Endothelial cell of umbilical vein (primary cell): ENCODE measurements around the gene LTBP1.
A peak's percentile ranks its signal among the peaks of the same experiment; 100 is the strongest.

Experiments
- CTCF ChIP-seq, 2 donors: IDR thresholded peaks; 1 replicate in 1 of 2; 2 replicates in 1 of 2; pipeline ENCODE4 v1.5.1; 2011; ENCODE audit warnings: low read length in 2 of 2, mild to moderate bottlenecking in 2 of 2, moderate library complexity in 2 of 2, control low read depth in 1 of 2, inconsistent platforms in 1 of 2, low read depth in 1 of 2; ENCODE audit not compliant: insufficient read depth in 1 of 2; ENCODE audit errors: extremely low read depth in 1 of 2
- EZH2 ChIP-seq: IDR thresholded peaks from 2 replicates; pipeline ENCODE4 v1.6.1; 2012; ENCODE audit warnings: borderline replicate concordance, low read depth, mild to moderate bottlenecking, moderate library complexity, low read length, inconsistent platforms; ENCODE audit not compliant: severe bottlenecking
- FOS ChIP-seq: IDR thresholded peaks from 2 replicates; pipeline ENCODE4 v1.6.1; 2011; ENCODE audit warnings: mild to moderate bottlenecking, low read length, moderate library complexity, borderline replicate concordance; ENCODE audit not compliant: insufficient read depth
- GATA2 ChIP-seq: IDR thresholded peaks from 2 replicates; pipeline ENCODE4 v1.7.0; 2011; ENCODE audit warnings: low read depth, mild to moderate bottlenecking, moderate library complexity, mixed read lengths, low read length; ENCODE audit not compliant: insufficient read length, insufficient read depth
- MYC ChIP-seq: IDR thresholded peaks from one replicate; pipeline ENCODE4 v1.6.1; 2011; ENCODE audit warnings: mild to moderate bottlenecking, low read depth, low read length
- POLR2A ChIP-seq: IDR thresholded peaks from 2 replicates; pipeline ENCODE4 v1.6.1; 2012; ENCODE audit warnings: low read depth, mild to moderate bottlenecking, control low read depth, low read length
- POLR2AphosphoS5 ChIP-seq: IDR thresholded peaks from 2 replicates; pipeline ENCODE4 v1.6.1; 2012; ENCODE audit warnings: low read depth, mild to moderate bottlenecking, control low read depth, low read length, moderate library complexity; ENCODE audit not compliant: insufficient read depth
- TF ChIP-seq, protein P1 (sequence below): IDR thresholded peaks from 2 replicates; pipeline ENCODE4 v1.6.1; 2011; ENCODE audit not compliant: insufficient read depth, insufficient read length

GRCh38 chr2:33275689-33276444, 329.1 kb downstream of the LTBP1 start:
- TF ChIP-seq POLR2AphosphoS5: peak; percentile 85
- TF ChIP-seq, protein P1, sequence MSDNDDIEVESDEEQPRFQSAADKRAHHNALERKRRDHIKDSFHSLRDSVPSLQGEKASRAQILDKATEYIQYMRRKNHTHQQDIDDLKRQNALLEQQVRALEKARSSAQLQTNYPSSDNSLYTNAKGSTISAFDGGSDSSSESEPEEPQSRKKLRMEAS: peak; percentile 25
- TF ChIP-seq CTCF (IDR thresholded peaks at IDR 0.05; ENCODE audit: extremely low read depth in 1 of 2, insufficient read depth in 1 of 2, low read depth in 1 of 2, low read length in 2 of 2): no peak
- peak; percentile 75 for TF ChIP-seq MYC
- no peak for TF ChIP-seq POLR2A
- peak; percentile 70 for TF ChIP-seq FOS
- no peak for TF ChIP-seq EZH2
- no peak for TF ChIP-seq GATA2
